Measurements from ENCODE around the gene CD9. TPM values are rescaled to one million over a fixed set of nuclear protein-coding genes. Genes with fewer than 3 reads are reported as not detected.

The CD9 gene
- total and polyA plus RNA-seq, 5 donors: 117 to 248 (median 139) TPM

GRCh38 chr12:6266971-6267721 lies 66.9 kb downstream of the CD9 start:
- Histone ChIP-seq H3K27ac (ENCODE audit: low read length) (no peak overlapping the region), H3K4me3 (ENCODE audit: low read length) (no peak overlapping the region), H3K27me3 (ENCODE audit: control insufficient read depth, insufficient read depth) (no peaks in the 10 kb centered on the region), H3K9me3 (ENCODE audit: control insufficient read depth, low read length) (no peaks in the 10 kb centered on the region), H3K4me1 (ENCODE audit: control insufficient read depth, insufficient read depth, low read length) (no peaks in the 10 kb centered on the region)
- 80% methylated on average over 12 of the region's 12 CpGs for WGBS
- ATAC-seq (no peak), DNase-seq (no peak)
- intact Hi-C loops (cut with DNase I): no loop called here

- Histone ChIP-seq H3K9me3 (ENCODE audit: control insufficient read depth, low read length) (no peaks in the 10 kb centered on the region), H3K4me3 (ENCODE audit: low read length) (no peak overlapping the region), H3K4me1 (ENCODE audit: control insufficient read depth, insufficient read depth, low read length) (peaks cover under 1% of the 10 kb centered on the region), H3K27ac (ENCODE audit: low read length) (no peak overlapping the region), H3K27me3 (ENCODE audit: control insufficient read depth, insufficient read depth) (no peaks in the 10 kb centered on the region)
- DNase-seq (peak in 1 of 3 donors; percentile 76), ATAC-seq (no peak)
- 79% methylated on average over 10 of the region's 10 CpGs for WGBS
- intact Hi-C loops (cut with DNase I): no loop called here
These were observed 68.4 kb downstream of the CD9 start for GRCh38 chr12:6268484-6269157.

GRCh38 chr12:6269986-6270385 lies 69.8 kb downstream of the CD9 start:
- no peak for DNase-seq
- H3K27me3 ChIP-seq (ENCODE audit: control insufficient read depth, insufficient read depth): no peaks in the 10 kb centered on the region
- H3K4me1 ChIP-seq (ENCODE audit: control insufficient read depth, insufficient read depth, low read length): peaks cover 3% of the 10 kb centered on the region
- no peak overlapping the region for H3K27ac ChIP-seq (ENCODE audit: low read length)
- intact Hi-C loops (cut with DNase I): no loop called here
- H3K9me3 ChIP-seq (ENCODE audit: control insufficient read depth, low read length): no peaks in the 10 kb centered on the region
- WGBS: 96% methylated on average over 16 of the region's 16 CpGs
- no peak overlapping the region for H3K4me3 ChIP-seq (ENCODE audit: low read length)
- ATAC-seq: no peak

- intact Hi-C loops (cut with DNase I): no loop called here
- 96% methylated on average over 8 of the region's 8 CpGs for WGBS
- H3K27ac ChIP-seq (ENCODE audit: low read length): no peak overlapping the region
- no peaks in the 10 kb centered on the region for H3K27me3 ChIP-seq (ENCODE audit: control insufficient read depth, insufficient read depth)
- DNase-seq (no peak), ATAC-seq (no peak)
- H3K4me1 ChIP-seq (ENCODE audit: control insufficient read depth, insufficient read depth, low read length): peaks cover 3% of the 10 kb centered on the region
- H3K4me3 ChIP-seq (ENCODE audit: low read length): no peak overlapping the region
- H3K9me3 ChIP-seq (ENCODE audit: control insufficient read depth, low read length): no peaks in the 10 kb centered on the region
These were observed 71.1 kb downstream of the CD9 start for GRCh38 chr12:6271281-6271680.

- ATAC-seq: no peak
- no peaks in the 10 kb centered on the region for H3K9me3 ChIP-seq (ENCODE audit: control insufficient read depth, low read length)
- peaks cover 3% of the 10 kb centered on the region for H3K4me1 ChIP-seq (ENCODE audit: control insufficient read depth, insufficient read depth, low read length)
These were observed 72.4 kb downstream of the CD9 start for GRCh38 chr12:6272300-6273204.

GRCh38 chr12:6273205-6273540 lies 73.0 kb downstream of the CD9 start:
- DNase-seq (no peak), ATAC-seq (no peak)
- intact Hi-C loops (cut with DNase I): loop anchor here in 1 of 4 donors (2.0 kb wide), 1 partner anchor 70 kb away; no protein-coding TSS in a partner anchor
- WGBS: 89% methylated on average over 4 of the region's 4 CpGs
- Histone ChIP-seq H3K9me3 (ENCODE audit: control insufficient read depth, low read length) (no peaks in the 10 kb centered on the region), H3K27me3 (ENCODE audit: control insufficient read depth, insufficient read depth) (no peaks in the 10 kb centered on the region), H3K27ac (ENCODE audit: low read length) (no peak overlapping the region), H3K4me1 (ENCODE audit: control insufficient read depth, insufficient read depth, low read length) (peaks cover 6% of the 10 kb centered on the region), H3K4me3 (ENCODE audit: low read length) (no peak overlapping the region)

More at GRCh38 chr12:6272300-6273204, 72.4 kb downstream of the CD9 start:
- no peak for DNase-seq
- H3K4me3 ChIP-seq (ENCODE audit: low read length): no peak overlapping the region
- H3K27me3 ChIP-seq (ENCODE audit: control insufficient read depth, insufficient read depth): no peaks in the 10 kb centered on the region
- 77% methylated on average over 12 of the region's 12 CpGs for WGBS
- no peak overlapping the region for H3K27ac ChIP-seq (ENCODE audit: low read length)
- intact Hi-C loops (cut with DNase I): loop anchor here in 1 of 4 donors (2.0 kb wide), 1 partner anchor 70 kb away; no protein-coding TSS in a partner anchor

GRCh38 chr12:6273541-6274230 lies 73.5 kb downstream of the CD9 start:
- 64% methylated on average over 9 of the region's 9 CpGs for WGBS
- ATAC-seq: peak; percentile 45 to 78
- intact Hi-C loops (cut with DNase I): loop anchor here in 1 of 4 donors (2.0 kb wide), 1 partner anchor 71 kb away; no protein-coding TSS in a partner anchor
- no peaks in the 10 kb centered on the region for H3K9me3 ChIP-seq (ENCODE audit: control insufficient read depth, low read length)
- H3K27ac ChIP-seq (ENCODE audit: low read length): no peak overlapping the region
- no peaks in the 10 kb centered on the region for H3K27me3 ChIP-seq (ENCODE audit: control insufficient read depth, insufficient read depth)
- peaks cover 6% of the 10 kb centered on the region for H3K4me1 ChIP-seq (ENCODE audit: control insufficient read depth, insufficient read depth, low read length)
- peak in 2 of 3 donors; percentile 74 for DNase-seq
- no peak overlapping the region for H3K4me3 ChIP-seq (ENCODE audit: low read length)

- no peak overlapping the region for H3K4me3 ChIP-seq (ENCODE audit: low read length)
- ATAC-seq: peak in 1 of 2 donors; percentile 55
- H3K27ac ChIP-seq (ENCODE audit: low read length): peak overlapping the region; percentile 9
- no peaks in the 10 kb centered on the region for H3K9me3 ChIP-seq (ENCODE audit: control insufficient read depth, low read length)
- DNase-seq: peak; percentile 69 to 80 (median 78)
- intact Hi-C loops (cut with DNase I): loop anchor here in 1 of 4 donors (5.0 kb wide), 1 partner anchor 77 kb away; no protein-coding TSS in a partner anchor
- H3K27me3 ChIP-seq (ENCODE audit: control insufficient read depth, insufficient read depth): no peaks in the 10 kb centered on the region
- peaks cover 9% of the 10 kb centered on the region for H3K4me1 ChIP-seq (ENCODE audit: control insufficient read depth, insufficient read depth, low read length)
- WGBS: 59% methylated on average over 12 of the region's 12 CpGs
These were observed 74.3 kb downstream of the CD9 start for GRCh38 chr12:6274231-6275221.

- no peak overlapping the region for H3K4me3 ChIP-seq (ENCODE audit: low read length)
- no peaks in the 10 kb centered on the region for H3K27me3 ChIP-seq (ENCODE audit: control insufficient read depth, insufficient read depth)
- no peaks in the 10 kb centered on the region for H3K9me3 ChIP-seq (ENCODE audit: control insufficient read depth, low read length)
- DNase-seq (no peak), ATAC-seq (no peak)
- no peak overlapping the region for H3K27ac ChIP-seq (ENCODE audit: low read length)
- WGBS: 69% methylated on average over 16 of the region's 16 CpGs
- intact Hi-C loops (cut with DNase I): loop anchor here in 1 of 4 donors (5.0 kb wide), 1 partner anchor 79 kb away; no protein-coding TSS in a partner anchor
- peaks cover 14% of the 10 kb centered on the region for H3K4me1 ChIP-seq (ENCODE audit: control insufficient read depth, insufficient read depth, low read length)
These were observed 76.0 kb downstream of the CD9 start for GRCh38 chr12:6275928-6276887.

Data from right cardiac atrium (tissue), 5 donors.